ENCODE data around the gene WT1. TPM values are rescaled to one million over a fixed set of nuclear protein-coding genes. Genes with fewer than 3 reads are reported as not detected.

The WT1 gene
- total RNA-seq, 1 experiment from 2014 or later: not detected

- TF ChIP-seq AFF4 (CRISPR knock-in tag; IDR thresholded peaks at IDR 0.05; ENCODE audit: borderline replicate concordance) (no peak), FOXK1 (CRISPR knock-in tag; IDR thresholded peaks at IDR 0.05) (no peak), ZNF219 (CRISPR knock-in tag; IDR thresholded peaks at IDR 0.05; ENCODE audit: borderline replicate concordance) (no peak), MLX (CRISPR knock-in tag; IDR thresholded peaks at IDR 0.05) (no peak), PREB (CRISPR knock-in tag; IDR thresholded peaks at IDR 0.05; ENCODE audit: borderline replicate concordance) (no peak), ZNF121 (CRISPR knock-in tag; IDR thresholded peaks at IDR 0.05) (no peak), TEAD1 (CRISPR knock-in tag; IDR thresholded peaks at IDR 0.05) (no peak), IRF1 (CRISPR knock-in tag; IDR thresholded peaks at IDR 0.05) (no peak)
Observed at GRCh38 chr11:32427616-32427934, 7.8 kb downstream of the WT1 start (continued).

GRCh38 chr11:32426819-32427615 lies 8.3 kb downstream of the WT1 start:
- peaks cover 42% of the 10 kb centered on the region for H3K4me1 Mint-ChIP-seq
- TF ChIP-seq ZNF671 (CRISPR knock-in tag; IDR thresholded peaks at IDR 0.05) (no peak), RELA (CRISPR knock-in tag; IDR thresholded peaks at IDR 0.05; ENCODE audit: borderline replicate concordance) (no peak), ATF3 (CRISPR knock-in tag; conservative IDR thresholded peaks at IDR 0.05) (no peak), ZNF232 (CRISPR knock-in tag; IDR thresholded peaks at IDR 0.05) (no peak), ZNF263 (CRISPR knock-in tag; IDR thresholded peaks at IDR 0.05; ENCODE audit: low read depth) (no peak), HMGA2 (CRISPR knock-in tag; IDR thresholded peaks at IDR 0.05) (no peak), ZNF512 (CRISPR knock-in tag; IDR thresholded peaks at IDR 0.05; ENCODE audit: borderline replicate concordance) (no peak), ZMAT4 (CRISPR knock-in tag; IDR thresholded peaks at IDR 0.05) (no peak), ATF1 (CRISPR knock-in tag; IDR thresholded peaks at IDR 0.05) (no peak), MLX (CRISPR knock-in tag; IDR thresholded peaks at IDR 0.05) (no peak), CBFB (CRISPR knock-in tag; IDR thresholded peaks at IDR 0.05; ENCODE audit: low read depth) (no peak), ZNF317 (CRISPR knock-in tag; IDR thresholded peaks at IDR 0.05; ENCODE audit: borderline replicate concordance, low read depth) (no peak), NFE2L1 (CRISPR knock-in tag; IDR thresholded peaks at IDR 0.05) (no peak), NR2C2 (CRISPR knock-in tag; IDR thresholded peaks at IDR 0.05) (no peak), RORB (CRISPR knock-in tag; IDR thresholded peaks at IDR 0.05) (no peak), ATF6 (CRISPR knock-in tag; IDR thresholded peaks at IDR 0.05) (no peak), NR1H2 (CRISPR knock-in tag; IDR thresholded peaks at IDR 0.05) (no peak), ELF4 (CRISPR knock-in tag; IDR thresholded peaks at IDR 0.05; ENCODE audit: low read depth) (no peak)
- peak; percentile 65 for DNase-seq (ENCODE audit: low spot score)
- peaks cover 100% of the 10 kb centered on the region for H3K27me3 Mint-ChIP-seq (ENCODE audit: low read depth)
- POLR2A ChIA-PET: interaction anchor here (0.5 to 1.0 kb wide), 2 partner anchors 8 to 102 kb away, joined by 3 to 4 read pairs; no protein-coding TSS in a partner anchor
- H3K27ac Mint-ChIP-seq: no peak overlapping the region
- ATAC-seq: peak; percentile 32
- H3K4me3 Mint-ChIP-seq: peak overlapping the region; percentile 72
- CTCF ChIA-PET: interaction anchor here (1.6 to 2.1 kb wide), 4 partner anchors 10 to 41 kb away, joined by 4 to 10 read pairs (median 6); no protein-coding TSS in a partner anchor
- H3K9me3 Mint-ChIP-seq: no peaks in the 10 kb centered on the region
- H3K36me3 Mint-ChIP-seq: no peaks in the 10 kb centered on the region
